ENCODE results near the gene TTLL3. TPM values are rescaled to one million over a fixed set of nuclear protein-coding genes. Genes with fewer than 3 reads are reported as not detected.

Gene TTLL3
- total and polyA plus RNA-seq, 2 of the 4 experiments (the other 2 are of a cell fraction), result 6.8 to 43.4 TPM

DNA sequence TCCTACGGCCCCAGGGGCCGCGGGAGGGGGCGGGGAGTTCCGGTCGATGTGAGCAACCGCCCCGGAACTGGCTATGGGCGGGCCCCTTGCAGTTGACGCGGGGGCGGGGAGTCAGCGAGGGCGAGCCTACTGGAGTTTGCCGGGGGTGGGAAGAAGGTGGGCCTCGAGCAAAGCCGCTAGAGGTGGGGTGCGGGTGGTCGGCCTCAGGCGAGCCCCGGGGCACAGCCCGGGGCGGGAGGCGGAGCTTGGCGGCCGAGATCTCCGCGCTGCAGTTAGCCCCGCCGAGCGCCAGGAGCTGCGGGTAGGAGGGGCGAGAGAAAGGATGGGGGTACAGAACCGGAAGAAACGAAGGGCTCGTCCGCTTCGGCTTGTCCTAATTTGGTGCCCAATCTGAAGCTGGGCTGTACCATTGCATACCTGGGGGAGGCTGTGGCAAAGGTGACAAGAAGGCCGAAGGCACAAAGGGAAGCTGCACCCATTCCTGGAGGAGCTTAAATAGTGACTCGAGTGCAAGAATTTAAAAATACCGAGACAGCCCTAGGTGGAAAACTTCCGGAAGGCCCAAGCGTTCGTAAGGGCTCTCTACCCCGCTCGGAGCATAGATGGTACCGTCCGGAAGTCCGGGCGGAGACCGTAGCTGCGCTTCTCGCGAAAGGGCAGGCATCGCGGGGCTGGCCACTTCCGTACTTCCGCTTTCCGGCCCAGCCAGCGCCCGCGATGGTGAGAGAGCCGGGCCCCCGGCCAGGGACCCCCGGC lies 17.5 kb upstream of the TTLL3 start, which contains the start of the genes ARPC4 and TADA3 (continued):
- no peak for TF ChIP-seq CEBPB (IDR thresholded peaks at IDR 0.05; ENCODE audit: low read depth, low read length)
- peak; percentile 100; the same call in 1 of the 2 replicates for TF ChIP-seq CHD1 (IDR thresholded peaks at IDR 0.05; ENCODE audit: low read depth, low read length)

DNA sequence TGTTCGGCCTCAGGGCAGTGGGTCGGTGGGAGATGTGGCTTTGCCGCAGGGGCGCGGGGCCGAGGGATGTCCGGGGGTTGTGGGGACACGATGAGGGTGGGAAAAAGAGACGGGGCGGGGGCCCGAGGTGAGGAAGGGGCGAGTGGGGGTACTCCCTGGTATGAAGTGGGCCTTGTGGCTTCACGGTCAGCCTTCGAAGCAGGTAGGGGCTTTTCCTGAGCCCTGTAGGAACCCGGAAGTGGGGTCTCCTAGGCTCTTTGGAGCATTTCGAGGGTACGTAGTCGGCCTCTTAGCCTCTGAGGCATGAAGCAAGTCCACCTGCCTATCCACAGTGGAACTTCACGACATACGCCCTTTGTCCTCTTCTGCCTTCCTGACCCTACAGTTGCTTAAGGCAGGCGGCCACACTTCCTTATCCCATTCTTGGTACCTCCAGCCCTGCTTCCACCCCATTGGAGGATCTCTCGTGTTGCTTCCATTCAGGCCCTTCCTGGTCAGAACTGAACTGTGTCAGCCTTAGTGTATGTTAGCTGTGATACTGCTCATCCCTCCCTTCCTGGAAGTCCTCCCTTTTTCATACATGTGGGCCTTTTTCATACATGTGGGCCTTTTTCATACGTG lies 16.8 kb upstream of the TTLL3 start:
- WGBS, 2 experiments (ENCODE audit: extremely low coverage in 2 of 2, insufficient read length in 1 of 2), result 0% methylated on average over 5 of the region's 23 CpGs; no CpG with 5 or more reads in 1 of the 2 experiments
- ChIA-PET POLR2A (ENCODE audit: unreplicated experiment) (interaction anchor here (0.5 kb wide), 1 partner anchor 35 kb away, joined by 3 read pairs; no protein-coding TSS in a partner anchor), CTCF (interaction anchor here (0.7 to 0.9 kb wide), 2 partner anchors 71 to 78 kb away, joined by 3 to 5 read pairs; no protein-coding TSS in a partner anchor)
- intact Hi-C loops (cut with micrococcal nuclease) (loop anchor here (5.0 kb wide), 1 partner anchor 61 kb away; the partner anchor contains the start of gene BRPF1), dilution Hi-C loops (cut with HindIII; ENCODE audit: low sequenced_read_pairs, unreplicated experiment) (no loop called here), in situ Hi-C loops (cut with MboI; ENCODE audit: low sequenced_read_pairs) (no loop called here)
- Histone ChIP-seq H3K18ac (ENCODE audit: low read depth, low read length) (peak overlapping the region; percentile 26), H3K56ac (ENCODE audit: extremely low read depth, insufficient read depth, low read length) (peak overlapping the region; percentile 96), H3K27ac (ENCODE audit: insufficient read depth, low read length) (peak overlapping the region; percentile 95), H3K4me1 (ENCODE audit: control insufficient read depth, insufficient read depth, low read length) (peaks cover 9% of the 10 kb centered on the region), H3K14ac (replicated peaks; ENCODE audit: low read depth, low read length) (peak overlapping the region; percentile 99), H2AFZ (replicated peaks; ENCODE audit: low read length, poor library complexity) (peak overlapping the region; percentile 94), H3K27me3 (ENCODE audit: control insufficient read depth, insufficient read depth, low read length) (no peaks in the 10 kb centered on the region), H3K36me3 (ENCODE audit: control insufficient read depth, insufficient read depth, low read length) (peaks cover 33% of the 10 kb centered on the region), H3K4me3 (ENCODE audit: insufficient read depth, low read depth, low read length) (peak overlapping the region; percentile 88), H3K9me1 (ENCODE audit: insufficient read depth, low read length) (peaks cover 15% of the 10 kb centered on the region), H4K8ac (ENCODE audit: low read depth in 2 of 2, low read length in 2 of 2) (peak overlapping the region; percentile 84 to 88), H3K4me2 (ENCODE audit: low read depth, low read length) (peak overlapping the region; percentile 83), H4K91ac (ENCODE audit: insufficient read depth, low read depth, low read length) (peak overlapping the region; percentile 87), H2AK9ac (replicated peaks; ENCODE audit: low read depth, low read length, poor library complexity) (peak overlapping the region; percentile 95), H2BK15ac (ENCODE audit: low read depth, low read length) (peak overlapping the region; percentile 54; the same call in 1 of the 3 replicates), H2AK5ac (ENCODE audit: low read depth, low read length) (peak overlapping the region; percentile 100), H4K20me1 (ENCODE audit: insufficient read depth, low read length) (peaks cover 26% of the 10 kb centered on the region; the same call in 1 of the 2 replicates), H3K9ac (ENCODE audit: low read depth, low read length) (peak overlapping the region; percentile 96), H3K23ac (ENCODE audit: low read depth, low read length) (peak overlapping the region; percentile 93), H4K5ac (ENCODE audit: low read depth, low read length) (peak overlapping the region; percentile 90), H3K79me1 (ENCODE audit: low read depth in 1 of 2, low read length in 2 of 2) (peaks cover 39 to 58% of the 10 kb centered on the region in 2 experiments), H2BK120ac (ENCODE audit: low read depth, low read length) (peak overlapping the region; percentile 28; the same call in 1 of the 2 replicates), H3K9me3 (ENCODE audit: control insufficient read depth, insufficient read depth, low read length) (no peaks in the 10 kb centered on the region), H2BK20ac (ENCODE audit: low read depth, low read length) (no peak overlapping the region), H2BK5ac (ENCODE audit: low read depth, low read length, poor library complexity, severe bottlenecking) (peak overlapping the region; percentile 85), H3K4ac (ENCODE audit: low read depth, low read length) (peak overlapping the region; percentile 97)
- BruUV-seq (replicated peaks), result no TSS peak
- peak; percentile 5; the same call in 1 of the 2 replicates for TF ChIP-seq MAZ (IDR thresholded peaks at IDR 0.05; ENCODE audit: borderline replicate concordance, low read depth, low read length)
- no peak for TF ChIP-seq MAFK (IDR thresholded peaks at IDR 0.05; ENCODE audit: low read depth, low read length)
- TF ChIP-seq POLR2A (IDR thresholded peaks at IDR 0.05; ENCODE audit: low read depth, low read length), result peak; percentile 13
- DNase-seq, result peak; percentile 44
- ATAC-seq (ENCODE audit: low read depth), result peak; percentile 14
